Activated T-helper 9 cell treated with anti-CD3 and anti-CD28 coated beads, Interleukin-2, amount 50 U/mL, for 16 hours (primary cell): ENCODE measurements around the gene HUS1.

Experiments
- DNase-seq: peaks from one replicate; pipeline ENCODE4 v3.0.0-alpha.2; 2020; ENCODE audit warnings: low read depth

Gene HUS1

DNA sequence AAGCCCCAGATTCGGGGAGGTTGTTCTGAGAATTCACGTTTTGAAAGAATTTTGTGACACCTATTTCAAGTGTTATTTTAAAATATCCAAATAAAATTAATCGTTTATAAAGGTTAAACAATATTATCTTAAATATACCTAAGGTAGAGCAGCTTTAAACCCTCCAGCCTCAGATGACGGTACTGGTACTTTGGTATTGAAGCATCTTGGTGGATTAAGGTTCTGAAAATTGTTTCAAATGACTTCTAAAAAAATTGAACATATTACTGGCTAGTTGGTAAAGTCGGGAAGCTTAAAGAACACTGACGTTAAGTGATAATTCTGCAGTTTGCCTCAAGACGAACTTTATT is 392 bp upstream of the HUS1 start:
- no peak for DNase-seq

DNA sequence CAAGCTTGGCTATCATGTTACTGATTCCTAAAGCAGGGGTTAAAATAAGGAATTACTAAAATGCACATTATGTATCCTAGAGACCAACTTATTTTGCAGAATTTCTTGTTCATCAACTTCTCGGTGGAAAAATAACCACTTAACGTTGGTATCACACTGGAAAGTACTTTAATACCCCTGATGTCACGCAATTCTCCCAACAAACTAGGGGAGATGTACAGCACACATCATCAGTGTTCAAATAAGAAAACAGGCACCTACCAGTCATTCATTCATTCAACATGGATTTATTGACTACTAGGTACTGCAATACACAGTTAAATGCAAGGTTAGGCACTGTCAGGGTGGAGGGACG is 648 bp downstream of the HUS1 start:
- no peak for DNase-seq

DNA sequence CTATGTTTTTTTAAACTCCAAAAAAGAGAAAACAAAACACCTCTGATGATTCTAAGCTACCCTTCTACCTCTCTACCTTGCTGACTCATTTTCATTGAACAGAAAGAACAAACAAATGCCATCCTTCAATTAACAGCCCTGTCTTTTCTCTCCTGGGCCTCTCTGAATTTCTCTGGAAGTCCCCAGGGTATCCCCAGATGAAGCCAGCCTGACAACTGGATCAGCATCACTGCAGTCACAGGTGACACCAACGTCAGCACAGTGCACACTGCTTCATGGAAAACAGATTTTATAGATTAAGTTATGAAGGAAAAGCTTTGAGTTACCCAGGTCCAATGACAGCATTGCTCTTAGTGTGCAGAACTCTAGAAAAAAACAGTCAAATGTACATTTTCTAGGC is 5.7 kb downstream of the HUS1 start:
- DNase-seq = no peak

DNA sequence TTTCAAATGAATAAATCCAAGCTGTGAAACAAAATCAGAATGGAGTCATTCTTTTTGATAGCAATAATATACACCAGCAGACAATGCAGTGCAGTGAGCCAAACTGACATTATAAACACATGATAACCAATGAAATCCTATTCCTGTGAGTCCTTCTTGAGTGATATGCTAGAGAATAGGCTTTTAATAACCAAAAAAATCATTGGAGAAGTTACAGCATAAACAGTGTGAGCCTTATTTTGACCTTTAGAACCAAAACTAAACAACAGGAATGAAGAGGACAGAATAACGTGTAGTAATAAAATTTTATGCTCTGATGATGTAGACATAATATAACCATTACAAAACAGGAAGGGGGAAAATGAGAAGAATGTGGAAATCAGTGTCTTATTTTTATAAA is 8.7 kb downstream of the HUS1 start:
- no peak for DNase-seq

DNA sequence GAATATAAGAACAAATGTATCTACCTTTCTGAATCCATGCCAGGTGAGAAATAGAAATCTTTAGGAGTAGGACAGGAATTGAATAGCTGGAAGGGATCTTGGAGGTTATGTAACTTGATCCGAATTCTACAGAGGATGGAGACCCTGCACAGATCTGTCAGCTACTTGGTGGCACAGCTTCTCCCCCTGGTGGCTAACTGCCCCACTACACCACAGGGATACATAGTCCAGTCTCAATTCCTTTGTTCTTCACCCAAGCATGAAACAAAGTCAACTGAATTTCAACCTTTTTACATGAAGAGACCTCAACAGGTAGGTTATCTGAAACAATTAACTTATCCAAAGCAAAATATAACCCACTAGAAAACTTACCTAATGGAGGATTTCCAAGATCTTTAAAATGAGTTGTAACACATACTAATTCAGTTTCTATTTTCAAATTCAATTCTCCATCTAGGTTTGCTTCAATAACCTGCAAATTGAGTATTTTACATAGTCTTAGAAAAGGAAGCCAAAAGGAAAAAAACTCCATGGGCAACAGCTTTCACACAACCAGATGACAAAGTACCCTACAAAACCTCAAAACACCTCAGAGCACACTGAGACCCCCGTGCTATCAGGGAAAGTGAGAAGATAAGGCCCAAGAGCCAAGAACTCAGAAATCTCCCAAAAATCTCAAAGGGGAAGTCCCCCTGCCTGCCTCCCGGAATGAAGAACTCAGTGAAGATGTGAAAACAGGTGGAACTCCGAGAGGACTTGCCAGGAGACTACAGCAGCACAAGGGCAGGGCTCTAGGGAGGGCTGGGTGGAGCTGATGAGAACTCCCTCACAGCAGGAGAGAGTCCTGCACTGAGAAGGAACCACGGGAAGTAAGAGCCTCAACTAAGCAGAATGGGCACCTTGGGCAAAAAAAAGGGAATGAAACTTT is 10.3 kb downstream of the HUS1 start:
- peak; percentile 14 for DNase-seq

DNA sequence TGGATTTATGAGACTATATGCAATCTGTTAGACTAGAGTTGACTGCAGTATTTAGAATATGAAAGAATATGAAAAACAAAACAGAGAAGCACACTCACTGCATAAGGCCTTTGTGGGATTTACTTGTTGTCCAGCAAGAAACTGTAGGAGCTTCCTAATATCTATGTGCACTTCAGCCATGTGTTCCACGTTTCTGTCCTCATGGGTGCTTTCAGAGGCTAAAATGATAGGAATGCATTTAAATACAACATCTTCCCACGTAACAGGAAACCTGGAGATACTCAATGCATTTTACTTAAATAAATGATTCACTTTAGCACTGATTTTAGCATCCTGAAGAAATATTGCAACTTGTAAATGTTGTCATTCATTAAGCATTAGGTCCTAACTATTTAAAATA is 11.7 kb downstream of the HUS1 start:
- DNase-seq = no peak

DNA sequence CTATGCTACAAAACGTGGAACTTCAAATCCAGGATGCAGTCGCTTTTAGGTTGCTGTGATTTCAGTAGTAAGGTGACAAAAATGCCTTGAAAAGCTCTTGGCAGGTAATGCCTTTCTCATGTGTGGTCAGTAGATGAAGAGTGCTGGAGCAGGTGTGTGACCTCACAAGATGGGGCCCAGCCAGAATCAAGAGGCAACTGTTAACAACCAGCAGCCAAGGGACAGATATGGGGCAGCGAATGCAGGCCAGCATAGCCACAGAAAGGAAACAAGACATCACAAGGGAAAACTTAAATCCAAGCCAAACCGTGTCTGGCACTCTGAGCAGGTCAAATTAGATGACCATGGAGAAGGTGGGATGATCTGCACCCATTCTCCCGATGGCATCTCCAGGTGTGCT is 12.3 kb downstream of the HUS1 start:
- no peak for DNase-seq

DNA sequence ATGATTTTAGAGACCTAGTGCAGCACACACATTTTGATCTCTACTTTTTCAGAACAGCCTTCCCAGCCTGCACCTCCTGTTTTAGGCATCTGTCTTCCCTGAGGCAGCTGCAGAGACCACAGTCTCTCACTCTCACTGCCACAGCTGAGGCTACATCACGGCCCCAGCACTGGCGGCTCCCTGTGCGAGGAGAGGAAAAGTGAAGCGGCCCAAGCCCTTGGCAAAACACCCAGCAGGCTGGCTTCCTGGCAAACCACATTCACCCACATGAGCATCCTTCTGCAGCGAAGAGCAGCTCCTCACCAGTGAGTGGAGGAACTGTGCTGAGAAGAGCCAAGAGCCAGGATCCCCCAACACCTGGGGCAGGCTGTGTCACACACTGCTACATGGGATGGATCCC is 14.0 kb downstream of the HUS1 start:
- no peak for DNase-seq

DNA sequence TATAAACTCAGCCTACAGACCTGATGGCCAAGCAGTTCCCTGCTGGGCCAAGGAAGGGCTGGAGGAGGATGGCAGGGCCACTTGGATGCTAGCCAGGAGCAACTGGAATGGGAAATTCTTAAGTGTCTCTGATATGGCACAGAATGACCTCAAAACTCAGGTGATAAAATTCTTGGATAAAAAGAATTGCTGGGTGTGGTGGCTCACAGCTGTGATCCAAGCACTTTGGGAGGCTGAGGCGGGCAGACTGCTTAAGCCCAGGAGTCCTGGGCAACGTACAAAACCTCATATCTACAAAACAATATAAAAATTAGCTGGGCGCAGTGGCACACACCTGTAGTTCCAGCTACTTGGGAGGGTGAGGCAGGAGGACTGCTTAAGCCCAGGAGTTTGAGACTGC is 17.2 kb downstream of the HUS1 start:
- no peak for DNase-seq

DNA sequence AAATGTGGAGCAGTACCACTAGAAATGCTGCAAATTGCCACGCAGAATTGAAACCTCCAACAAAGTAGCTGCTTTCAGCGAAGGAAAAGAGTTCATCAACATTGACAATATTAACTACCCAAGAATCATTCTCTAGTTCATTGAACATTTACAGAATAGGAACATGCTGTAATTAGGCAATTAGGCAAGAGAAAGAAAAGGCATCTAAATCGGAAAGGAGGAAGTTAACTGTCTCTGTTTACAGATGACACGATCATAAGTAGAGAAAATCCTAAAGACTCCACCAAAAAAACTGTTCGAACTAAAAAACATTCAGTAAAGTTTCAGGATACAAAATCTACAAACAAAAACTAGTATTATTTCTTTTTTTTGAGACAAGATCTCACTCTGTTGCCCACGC is 22.3 kb downstream of the HUS1 start:
- DNase-seq = no peak

DNA sequence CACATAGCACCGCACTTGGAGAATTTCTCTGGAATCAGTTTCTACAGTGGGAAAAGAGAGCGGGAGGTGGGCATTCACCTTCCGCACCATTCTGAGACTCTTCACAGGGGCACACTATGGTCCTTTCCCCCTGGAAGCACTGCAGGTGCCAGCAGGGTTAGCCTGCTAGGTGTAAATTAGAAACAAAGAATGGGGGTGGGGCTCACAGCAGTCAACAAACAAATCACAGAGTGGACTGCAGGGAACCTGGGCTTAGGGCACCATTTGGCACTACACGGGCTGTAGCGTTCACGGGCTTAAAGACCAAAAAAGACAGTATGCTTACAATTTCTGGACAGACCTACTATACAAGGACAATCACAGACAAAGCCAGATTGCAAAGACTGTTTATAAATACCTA is 23.2 kb downstream of the HUS1 start:
- DNase-seq = no peak

DNA sequence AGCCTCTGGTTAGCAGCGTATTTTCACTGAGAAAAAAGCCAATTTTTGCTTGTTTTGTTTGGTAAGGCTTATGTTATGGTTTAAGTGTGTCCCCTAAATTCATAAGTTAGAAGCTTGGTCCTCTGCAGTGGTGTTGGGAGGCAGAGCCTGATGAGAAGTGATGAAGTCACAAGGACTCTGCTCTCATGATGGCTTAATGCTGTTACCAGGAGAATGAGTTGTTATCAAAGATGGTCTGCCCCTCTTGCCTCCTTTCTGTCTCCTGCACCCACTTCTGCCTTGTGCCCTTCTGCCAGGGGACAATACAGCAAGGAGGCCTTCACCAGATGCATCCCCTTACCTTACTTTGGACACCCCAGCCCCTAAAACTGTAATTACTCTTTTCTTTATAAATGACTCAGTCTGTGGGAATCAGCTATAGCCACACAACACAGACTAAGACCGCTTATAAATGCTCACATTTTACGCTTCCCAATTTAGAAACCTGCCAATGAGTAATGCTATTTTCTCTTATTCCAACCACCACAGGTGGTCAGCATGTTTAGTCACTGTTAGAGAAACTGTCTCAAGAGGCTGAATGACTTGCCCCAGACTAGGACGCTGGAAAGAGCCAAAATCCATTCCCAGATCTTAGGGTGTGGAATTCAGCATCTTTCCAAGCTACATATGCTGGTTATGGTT is 25.0 kb downstream of the HUS1 start:
- DNase-seq = no peak

DNA sequence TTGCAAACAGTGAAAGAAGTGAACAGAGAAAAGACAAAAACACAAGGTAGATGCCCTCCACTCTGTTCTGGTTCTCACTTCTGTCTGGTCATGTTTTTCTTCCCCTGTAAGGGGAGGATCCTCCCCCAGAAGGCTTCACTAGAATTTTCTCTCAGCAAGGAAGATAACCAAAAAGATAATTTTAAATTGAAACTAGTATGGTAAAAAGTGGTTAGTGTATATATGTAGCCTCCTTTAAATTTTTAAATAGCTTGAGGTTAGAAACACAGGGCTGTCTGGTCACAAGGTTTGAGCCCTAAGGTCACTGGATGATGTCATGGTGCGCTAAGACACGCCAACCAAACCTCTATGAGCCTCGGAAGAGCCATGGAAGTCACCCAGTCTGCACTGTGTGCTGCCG is 25.6 kb downstream of the HUS1 start:
- DNase-seq = no peak

DNA sequence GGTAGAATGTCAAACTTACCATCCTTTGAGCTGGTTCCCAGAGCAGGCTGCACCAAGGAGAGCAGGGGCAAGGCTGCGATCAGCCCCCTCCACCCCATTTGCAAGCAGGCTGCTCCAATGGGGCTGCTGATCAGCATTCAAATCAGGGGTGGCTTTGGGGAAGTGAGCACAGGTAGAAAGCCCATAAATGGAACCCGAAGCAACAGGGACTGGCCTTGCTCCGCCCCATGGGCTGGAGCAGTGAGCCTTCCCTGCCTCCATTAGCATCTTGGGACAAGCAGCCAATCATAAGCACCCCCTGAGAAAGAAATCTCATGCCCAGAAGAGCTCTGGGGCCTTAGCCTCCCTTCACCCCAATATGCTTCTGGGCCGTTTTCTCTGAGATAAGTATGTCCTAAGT is 27.2 kb downstream of the HUS1 start:
- no peak for DNase-seq

DNA sequence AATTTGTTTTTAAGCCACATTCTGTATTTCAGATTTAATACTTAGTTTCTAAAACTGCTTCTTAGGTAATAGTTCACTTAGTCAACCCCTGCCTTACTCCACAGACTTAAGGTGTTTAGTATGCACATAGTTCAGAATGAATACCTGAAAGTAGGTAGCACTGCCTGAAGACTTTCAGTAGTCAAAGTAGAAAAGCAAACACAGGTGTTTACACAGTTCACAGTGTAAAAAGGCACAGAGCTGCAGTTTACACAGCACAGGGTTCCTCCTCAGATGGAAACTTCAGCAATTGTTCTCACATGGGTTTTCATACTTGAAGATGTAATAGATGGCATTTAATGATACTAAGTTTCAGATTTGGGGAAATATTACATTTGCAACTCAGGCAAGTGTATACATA is 28.0 kb downstream of the HUS1 start:
- DNase-seq = no peak

DNA sequence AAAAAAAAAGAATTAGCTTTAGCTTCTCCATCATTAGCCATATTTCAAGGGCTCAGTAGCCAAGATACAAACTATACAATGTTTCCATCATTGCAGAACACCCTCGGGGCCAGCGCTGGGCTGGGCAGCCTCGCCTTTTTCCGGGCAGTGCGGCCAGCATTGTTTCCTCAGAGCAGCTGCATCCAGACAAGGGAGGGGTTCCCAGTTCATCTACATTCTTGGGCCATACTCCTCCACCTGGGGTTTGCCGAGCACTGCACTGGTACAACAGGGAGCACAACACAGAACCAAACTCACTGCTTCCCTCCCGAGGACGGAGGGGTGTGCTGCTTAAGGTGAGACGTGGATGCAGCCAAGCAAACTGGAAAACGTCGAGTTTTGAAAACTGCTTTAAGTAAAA is 28.7 kb downstream of the HUS1 start:
- DNase-seq = no peak

DNA sequence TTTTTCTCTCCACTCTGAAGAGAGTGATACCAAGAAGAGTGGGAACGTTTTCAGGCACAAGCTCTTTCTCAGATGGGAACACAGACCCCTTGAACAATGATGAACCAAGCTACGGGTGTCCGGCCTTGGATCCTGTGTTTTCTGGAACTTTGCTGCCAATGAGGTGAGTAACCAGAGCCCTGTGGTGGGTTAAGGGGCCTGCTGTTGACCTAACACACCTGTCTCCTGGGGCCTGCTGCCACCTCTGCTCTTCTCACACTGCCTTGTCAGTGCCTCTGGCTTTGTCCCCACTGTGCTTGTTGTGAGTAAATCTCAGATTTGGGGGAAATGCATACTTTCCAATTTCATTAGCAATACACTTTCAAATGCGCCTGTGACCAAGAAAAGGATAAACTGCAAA is 29.7 kb downstream of the HUS1 start:
- no peak for DNase-seq

DNA sequence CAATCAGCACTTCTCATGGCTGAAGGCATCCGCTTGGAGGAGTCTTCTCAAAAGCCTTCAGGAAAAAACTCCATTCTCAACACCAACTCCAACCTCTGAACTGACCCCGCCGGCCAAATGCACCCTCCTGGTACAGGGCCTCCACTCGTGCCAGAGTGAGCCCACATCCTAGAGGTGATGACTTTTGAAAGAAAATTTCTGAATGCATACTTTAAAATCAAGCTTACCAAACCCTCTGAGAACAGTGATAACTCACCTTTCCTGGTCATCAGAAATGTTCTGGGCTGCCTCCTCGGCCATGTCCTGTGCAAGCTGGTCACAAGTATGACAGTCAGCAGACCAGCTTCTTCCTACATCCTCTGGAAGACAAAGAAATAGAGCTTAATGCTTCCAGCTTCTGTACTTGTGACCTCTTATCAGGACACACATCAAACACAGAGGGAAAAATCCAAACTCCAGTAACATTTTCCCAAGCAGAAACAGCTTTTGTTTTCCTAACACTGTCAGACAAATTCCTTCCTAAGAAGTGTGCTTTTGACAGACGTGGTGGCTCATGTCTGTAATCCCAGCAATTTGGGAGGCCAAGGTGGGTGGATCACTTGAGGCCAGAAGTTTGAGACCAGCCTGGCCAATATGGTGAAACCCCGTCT is 31.1 kb downstream of the HUS1 start, which contains the start of gene PKD1L1:
PKD1L1 (minus strand) TSS at position 326 of the 650 bp plus-strand sequence; CDS start at position 300, 26 bp downstream.
- DNase-seq = no peak

DNA sequence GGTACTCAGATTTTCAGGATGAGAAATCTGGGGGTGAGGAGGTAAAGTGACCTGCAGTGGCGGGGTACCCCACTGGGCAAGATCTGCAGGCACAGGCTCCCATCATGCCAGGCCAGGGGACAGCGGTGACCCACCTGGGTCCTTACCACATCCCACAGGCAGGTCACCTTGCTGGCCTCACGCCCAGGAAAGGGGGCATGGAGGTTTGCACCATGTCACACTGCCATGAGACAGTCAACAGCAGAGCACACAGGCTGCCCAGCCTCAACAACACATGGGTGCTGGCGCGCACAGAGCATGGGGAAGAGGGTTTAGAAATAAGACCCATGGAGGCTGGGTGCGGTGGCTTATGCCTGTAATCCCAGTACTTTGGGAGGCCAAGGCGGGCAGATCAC is 32.1 kb downstream of the HUS1 start:
- DNase-seq = no peak

DNA sequence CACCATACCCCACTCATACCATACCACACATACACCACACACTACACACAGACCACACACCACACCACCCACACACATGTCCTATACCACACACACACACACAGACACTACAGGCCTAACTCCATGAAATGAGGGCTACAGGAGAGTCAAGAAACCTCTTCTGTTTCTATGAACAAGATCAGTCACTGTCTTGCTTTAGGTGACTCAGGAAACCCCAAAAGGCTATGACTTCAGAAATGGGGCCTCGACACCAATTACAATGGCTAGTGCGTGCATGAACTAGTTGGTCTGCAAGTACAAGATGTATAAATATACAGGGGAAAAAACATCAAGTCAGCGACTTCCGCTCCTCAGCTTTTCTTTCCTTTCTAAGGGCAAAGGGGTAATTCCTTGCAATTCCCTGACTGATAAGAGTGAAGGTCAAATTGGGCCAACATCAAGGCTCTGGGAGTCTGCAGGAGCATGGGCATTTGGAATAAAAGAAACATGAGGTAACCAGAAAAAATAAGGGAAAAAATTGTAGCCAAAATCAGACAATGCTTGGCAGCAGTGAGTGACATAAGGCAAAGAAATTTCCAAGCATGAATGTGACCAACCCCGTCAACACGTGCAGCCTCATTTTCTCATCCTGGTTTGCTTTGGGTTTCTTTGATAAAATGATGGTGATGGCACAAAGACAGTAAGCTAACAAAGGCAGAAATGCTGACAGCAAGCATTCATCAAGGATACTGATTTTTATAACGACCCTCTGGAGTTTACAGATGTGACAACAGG is 32.6 kb downstream of the HUS1 start:
- DNase-seq = no peak

DNA sequence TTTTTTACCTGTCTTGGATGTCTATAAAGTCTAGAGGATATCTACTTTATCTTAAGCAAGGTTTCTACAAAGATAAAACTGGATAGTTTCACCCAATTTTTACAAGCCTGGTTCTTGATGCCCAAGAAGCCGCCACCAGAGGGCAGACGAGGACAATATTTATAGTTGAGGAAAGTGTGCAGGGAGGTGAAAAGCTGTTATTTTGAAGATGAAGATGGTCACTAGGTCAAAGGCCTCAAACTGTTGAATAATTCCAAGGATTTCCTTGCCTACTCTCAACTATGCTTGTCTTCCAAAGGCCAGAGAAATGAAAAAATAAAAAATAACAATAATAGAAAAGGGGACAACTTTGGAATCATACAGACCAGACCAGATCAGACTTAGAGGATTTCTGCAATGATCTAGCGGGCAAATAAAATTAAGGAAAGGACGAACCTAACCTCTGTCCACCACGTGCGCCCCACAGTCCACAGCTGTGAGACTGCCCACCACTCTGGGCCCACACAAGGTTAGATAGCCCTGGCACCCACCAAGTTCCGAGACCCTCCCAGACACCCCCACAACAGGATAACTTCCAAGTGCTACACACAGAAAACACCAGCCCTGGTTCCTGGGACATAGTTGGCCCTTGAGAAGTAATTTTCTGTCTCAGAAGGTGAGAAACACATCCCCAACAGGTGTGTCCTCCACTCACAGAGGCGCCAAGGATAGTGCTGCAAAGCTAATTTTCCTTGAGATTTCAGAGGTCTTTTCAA is 34.0 kb downstream of the HUS1 start:
- peak; percentile 49 for DNase-seq
